ENCODE results near the gene APOBEC3F.

Gene APOBEC3F

GRCh38 chr22:39092111-39092862, 51.6 kb downstream of the APOBEC3F start:
- DNase-seq (ENCODE audit: low read depth, low spot score) = no peak

GRCh38 chr22:39094717-39095389, 54.2 kb downstream of the APOBEC3F start:
- no peak for DNase-seq (ENCODE audit: low read depth, low spot score)

- no peak for DNase-seq (ENCODE audit: low read depth, low spot score)
Observed at GRCh38 chr22:39095971-39096370, 55.3 kb downstream of the APOBEC3F start.

- no peak for DNase-seq (ENCODE audit: low read depth, low spot score)
Observed at GRCh38 chr22:39097098-39098020, 56.7 kb downstream of the APOBEC3F start, which contains the start of gene APOBEC3H. TSS of gene APOBEC3H (plus strand) at chr22:39097244. CDS start at chr22:39100279, 3,035 bp downstream.

- no peak for DNase-seq (ENCODE audit: low read depth, low spot score)
Observed at GRCh38 chr22:39098026-39098425, 57.4 kb downstream of the APOBEC3F start.

GRCh38 chr22:39098576-39098975, 57.9 kb downstream of the APOBEC3F start:
- DNase-seq (ENCODE audit: low read depth, low spot score) = no peak

GRCh38 chr22:39101226-39101625, 60.6 kb downstream of the APOBEC3F start:
- no peak for DNase-seq (ENCODE audit: low read depth, low spot score)

- no peak for DNase-seq (ENCODE audit: low read depth, low spot score)
Observed at GRCh38 chr22:39103431-39103830, 62.8 kb downstream of the APOBEC3F start.
